SW 1271 (cell line): ENCODE results near the gene KCNK13.
"Not testable (repeated sequence)": the region's sequence is repeated elsewhere in the genome, so short reads cannot be mapped to it uniquely, and the experiment has no call there.

Experiments
- DNase-seq, 2 experiments: peaks; one replicate each; lab custom pipeline; 2025; lab: John Stamatoyannopoulos, UW

KCNK13 gene

GRCh38 chr14:90060965-90061684 is 669 bp upstream of the KCNK13 start:
- no peak for DNase-seq

- no peak for DNase-seq
These were observed 467 bp downstream of the KCNK13 start for GRCh38 chr14:90062127-90062794.

- DNase-seq: no peak
These were observed 1.2 kb downstream of the KCNK13 start for GRCh38 chr14:90062822-90063539.

GRCh38 chr14:90072350-90072749 is 10.6 kb downstream of the KCNK13 start:
- no peak for DNase-seq

DNA sequence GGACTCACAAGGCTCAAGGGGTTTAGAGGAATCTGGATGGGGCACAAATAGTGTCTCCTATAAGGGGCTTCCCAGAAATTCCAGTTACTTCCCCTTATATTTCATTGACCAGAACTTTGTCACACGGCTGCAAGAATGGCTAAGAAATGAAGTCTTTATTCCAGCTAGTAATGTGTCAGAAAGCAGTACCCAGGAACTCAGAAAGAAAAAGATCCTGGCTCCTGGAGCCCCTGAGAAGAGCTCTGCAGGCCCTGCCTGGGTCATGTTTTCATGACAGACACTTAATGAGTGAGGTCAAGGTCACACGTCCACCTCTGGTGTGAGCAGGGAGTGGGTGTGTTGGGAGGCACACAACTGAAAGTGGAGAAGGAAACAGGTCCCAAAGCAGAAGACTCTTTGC is 17.8 kb downstream of the KCNK13 start:
- no peak for DNase-seq

GRCh38 chr14:90087433-90087832 is 25.6 kb downstream of the KCNK13 start:
- no peak for DNase-seq

GRCh38 chr14:90088176-90088575 is 26.4 kb downstream of the KCNK13 start:
- DNase-seq: no peak

DNA sequence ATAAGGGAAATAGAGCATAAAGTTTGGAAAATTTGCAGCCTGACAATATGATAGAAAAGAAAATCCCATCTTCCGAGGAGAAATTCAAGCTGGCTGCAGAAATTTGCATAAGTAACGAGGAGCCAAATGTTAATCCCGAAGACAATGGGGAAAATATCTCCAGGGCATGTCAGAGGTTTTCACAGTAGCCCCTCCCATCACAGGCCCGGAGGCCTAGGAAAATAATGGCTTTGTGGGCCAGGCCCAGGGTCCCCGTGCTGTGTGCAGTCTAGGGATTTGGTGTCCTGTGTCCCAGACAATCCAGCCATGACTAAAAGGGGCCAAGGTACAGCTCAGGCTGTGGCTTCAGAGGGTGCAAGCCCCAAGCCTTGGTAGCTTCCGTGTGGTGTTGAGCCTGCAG is 27.7 kb downstream of the KCNK13 start:
- DNase-seq: not testable (repeated sequence)

DNA sequence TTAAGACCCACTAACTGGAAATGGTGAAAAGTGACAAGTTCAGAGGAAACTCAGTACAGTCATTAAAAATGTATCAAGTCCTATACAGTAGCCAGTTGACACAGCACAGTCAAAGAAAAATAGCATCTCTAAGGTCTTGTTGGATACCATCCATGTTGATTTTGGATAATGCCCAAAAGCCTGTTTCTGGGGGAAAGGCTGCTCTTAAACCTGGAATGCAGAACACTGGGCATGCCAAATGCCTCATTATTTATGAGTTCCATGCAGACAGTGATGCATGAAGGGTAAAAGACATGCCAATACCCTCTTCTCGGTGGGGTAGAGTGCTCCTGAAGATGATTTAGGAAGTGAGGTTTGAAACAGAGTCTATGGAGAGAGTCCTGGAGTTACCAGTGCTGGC is 29.6 kb downstream of the KCNK13 start:
- no peak for DNase-seq

- DNase-seq: no peak
These were observed 32.3 kb downstream of the KCNK13 start for GRCh38 chr14:90093942-90094595.

DNA sequence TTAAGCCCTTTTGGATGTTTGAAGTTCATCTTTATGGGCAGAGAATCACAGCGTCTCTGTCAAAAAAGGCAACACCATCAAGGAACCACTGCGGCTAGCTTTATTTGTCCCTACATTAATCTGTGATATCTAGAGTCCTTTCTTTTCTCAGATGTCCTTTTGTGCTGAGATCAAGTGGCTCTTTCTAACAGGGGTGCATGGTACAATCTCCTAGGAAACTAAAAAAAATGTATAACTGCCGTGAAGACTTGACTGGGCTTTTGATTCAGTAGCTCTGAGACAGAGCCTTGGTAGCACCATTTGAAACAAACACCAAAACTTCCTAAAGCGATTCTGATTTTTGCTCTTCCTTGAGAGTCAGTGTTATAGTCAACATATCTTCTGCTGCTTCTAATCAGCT is 33.3 kb downstream of the KCNK13 start:
- DNase-seq: no peak

GRCh38 chr14:90096566-90096965 is 34.8 kb downstream of the KCNK13 start:
- no peak for DNase-seq

DNA sequence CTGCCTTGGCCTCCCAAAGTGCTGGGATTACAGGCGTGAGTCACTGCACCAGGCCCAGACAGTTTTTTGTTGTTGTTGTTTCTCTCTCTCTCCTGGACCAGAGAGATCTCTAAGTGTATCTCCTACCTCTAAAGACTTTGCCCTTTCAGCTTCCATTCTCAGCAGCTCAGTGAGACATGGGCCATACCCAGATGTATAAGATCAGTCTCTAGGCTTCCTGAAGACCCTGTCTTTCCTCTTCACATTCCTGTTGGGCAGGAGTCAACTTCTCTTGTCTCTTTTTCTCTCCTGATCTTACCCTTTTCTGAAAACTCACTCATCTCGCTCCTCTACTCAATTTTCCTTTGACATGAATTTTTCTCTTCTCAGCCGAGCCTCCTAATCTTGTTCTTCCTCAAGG is 42.0 kb downstream of the KCNK13 start:
- no peak for DNase-seq

DNA sequence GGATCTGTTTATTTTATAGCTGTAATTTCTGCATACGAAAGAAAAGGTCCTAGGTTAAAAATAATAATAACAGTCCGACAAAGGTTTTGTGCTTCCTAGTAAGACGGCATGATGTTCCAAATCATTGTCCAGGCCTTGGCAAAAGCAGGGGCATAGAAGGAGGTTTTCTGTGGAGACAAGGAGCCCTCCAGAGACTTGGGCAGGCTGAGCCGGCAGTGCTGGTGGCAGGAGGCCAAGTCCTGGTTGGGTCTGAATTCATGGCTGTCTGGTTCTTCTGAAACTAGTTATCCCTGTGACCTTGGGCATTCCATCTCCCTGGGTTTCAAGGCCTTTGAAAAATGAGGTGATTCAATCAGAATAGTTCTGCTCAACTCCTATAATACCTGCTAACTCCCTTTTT is 44.0 kb downstream of the KCNK13 start:
- no peak for DNase-seq

DNA sequence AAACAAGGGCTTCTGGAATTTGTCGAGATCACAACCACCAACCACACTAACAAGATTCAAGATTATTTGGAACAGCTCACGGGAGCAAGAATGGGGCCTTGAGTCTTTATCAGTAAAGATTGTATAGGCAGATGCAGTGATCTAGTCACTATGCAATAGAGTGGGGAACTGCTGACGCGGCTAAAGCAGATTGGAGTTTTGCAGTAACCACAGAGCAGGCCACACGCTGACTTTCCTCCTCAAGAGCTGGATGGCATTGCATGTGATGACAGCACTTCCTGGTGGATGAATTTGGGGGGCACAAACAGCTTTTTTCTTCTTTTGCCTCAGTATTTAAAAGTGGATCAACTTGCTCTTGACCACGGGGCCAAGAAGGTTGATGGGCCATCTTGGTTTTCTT is 46.0 kb downstream of the KCNK13 start:
- no peak for DNase-seq

- no peak for DNase-seq
These were observed 48.1 kb downstream of the KCNK13 start for GRCh38 chr14:90109858-90110257.

GRCh38 chr14:90111895-90112534 is 50.2 kb downstream of the KCNK13 start:
- DNase-seq: no peak

- no peak for DNase-seq
These were observed 52.8 kb downstream of the KCNK13 start for GRCh38 chr14:90114554-90114953.

- no peak for DNase-seq
These were observed 54.0 kb downstream of the KCNK13 start for GRCh38 chr14:90115780-90116179.

DNA sequence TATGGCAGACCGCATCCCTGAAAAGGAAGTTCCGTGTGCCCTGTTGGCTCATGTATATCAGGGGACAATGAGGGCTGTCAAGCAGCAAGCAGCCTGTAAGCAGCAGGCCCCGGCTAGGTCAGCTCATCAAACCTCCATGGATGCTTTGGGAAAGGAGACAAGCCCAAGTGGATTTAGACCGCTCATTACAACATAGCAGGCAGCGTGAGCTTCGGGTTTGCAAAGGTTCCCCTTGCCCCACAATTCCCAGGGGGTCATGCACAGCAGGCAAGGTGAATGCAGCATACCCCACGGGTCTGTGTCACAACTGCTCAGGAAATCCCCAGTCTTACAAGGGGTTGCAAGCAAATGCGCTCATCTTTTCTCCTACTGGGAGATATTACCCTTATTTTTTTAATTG is 54.6 kb downstream of the KCNK13 start:
- no peak for DNase-seq

- DNase-seq: no peak
These were observed 56.2 kb downstream of the KCNK13 start for GRCh38 chr14:90118027-90118426.

GRCh38 chr14:90126260-90126659 is 64.5 kb downstream of the KCNK13 start:
- no peak for DNase-seq
